CD4-positive, CD25-positive, alpha-beta regulatory T cell (primary cell): ENCODE data around the gene ERP29. TPM values are rescaled to one million over a fixed set of nuclear protein-coding genes. Genes with fewer than 3 reads are reported as not detected.
A peak's percentile ranks its signal among the peaks of the same experiment; 100 is the strongest.
"Not testable (repeated sequence)": the region's sequence is repeated elsewhere in the genome, so short reads cannot be mapped to it uniquely, and the experiment has no call there.

ENCODE experiments used
- ATAC-seq, 2 donors: fragments of 150-1000 bp; cut with Tn5 transposase; one replicate each; pipeline ENCODE4 v1.10.0; 2021; ENCODE audit warnings: low read depth in 2 of 2, moderate number of reproducible peaks in 2 of 2, moderate library complexity in 1 of 2
- DNase-seq, 3 donors: peaks; one replicate each; pipeline versions ENCODE4 v3.0.0 to v3.0.0-alpha.2; 2012 to 2022; ENCODE audit warnings: mixed read lengths in 1 of 3
- H3K27ac ChIP-seq: one replicate; pipeline ENCODE4 v1.7.0; 2013; ENCODE audit warnings: mild to moderate bottlenecking, low read length; ENCODE audit not compliant: insufficient read depth, poor library complexity, severe bottlenecking
- H3K27me3 ChIP-seq: one replicate; pipeline ENCODE4 v1.7.0; 2013; ENCODE audit warnings: low read length; ENCODE audit not compliant: control insufficient read depth, insufficient read depth
- H3K36me3 ChIP-seq: one replicate; pipeline ENCODE4 v1.7.0; 2013; ENCODE audit warnings: mild to moderate bottlenecking, low read length, moderate library complexity; ENCODE audit not compliant: control insufficient read depth, insufficient read depth
- H3K4me1 ChIP-seq: 2 replicates; pipeline ENCODE4 v1.7.0; 2013; ENCODE audit warnings: mild to moderate bottlenecking, low read length; ENCODE audit not compliant: insufficient read depth, control insufficient read depth, poor library complexity, severe bottlenecking
- H3K4me3 ChIP-seq: one replicate; pipeline ENCODE4 v1.7.0; 2013; ENCODE audit warnings: low read depth, mild to moderate bottlenecking, low read length, moderate library complexity
- H3K9me3 ChIP-seq, 2 experiments: 1 replicate in 1 of 2; 2 replicates in 1 of 2; pipeline ENCODE4 v1.7.0; 2013; ENCODE audit warnings: low read length in 2 of 2, mild to moderate bottlenecking in 1 of 2, moderate library complexity in 1 of 2; ENCODE audit not compliant: control insufficient read depth in 2 of 2
- H3K27ac Mint-ChIP-seq, 3 donors: one replicate each; pipeline ENCODE4 v1.8.0; 2020 to 2022; ENCODE audit warnings: mild to moderate bottlenecking in 3 of 3, mixed read lengths in 3 of 3, moderate library complexity in 2 of 3
- H3K27me3 Mint-ChIP-seq: one replicate; pipeline ENCODE4 v1.8.0; 2022; ENCODE audit warnings: mild to moderate bottlenecking, mixed read lengths
- H3K36me3 Mint-ChIP-seq: one replicate; pipeline ENCODE4 v1.8.0; 2020; ENCODE audit warnings: mixed read lengths
- H3K4me1 Mint-ChIP-seq, 4 donors: one replicate each; pipeline ENCODE4 v1.8.0; 2020 to 2022; ENCODE audit warnings: mixed read lengths in 4 of 4, mild to moderate bottlenecking in 1 of 4
- H3K4me3 Mint-ChIP-seq, 4 donors: one replicate each; pipeline ENCODE4 v1.8.0; 2020 to 2022; ENCODE audit warnings: mild to moderate bottlenecking in 4 of 4, mixed read lengths in 4 of 4, moderate library complexity in 3 of 4
- H3K9me3 Mint-ChIP-seq, 7 donors: one replicate each; pipeline ENCODE4 v1.8.0; 2020 to 2022; ENCODE audit warnings: mixed read lengths in 7 of 7, mild to moderate bottlenecking in 3 of 7, moderate library complexity in 2 of 7
- polyA plus RNA-seq, 4 donors: library from polyadenylated mRNA; unstranded; fragments of 300-500 nt; fragmentation: Illumina TruSeq; gene quantifications; one replicate each; pipeline ENCODE4 v1.2.3, GENCODE V29; 2021
- total RNA-seq: library from RNA; stranded (reverse); gene quantifications from one replicate; pipeline ENCODE4 v1.2.3, GENCODE V29; 2022

ERP29 gene
- total and polyA plus RNA-seq, 5 donors from 2014 or later = 103 to 218 (median 198) TPM

GRCh38 chr12:111994211-111995111 is 18.8 kb upstream of the ERP29 start:
- H3K4me1 Mint-ChIP-seq = peaks cover 39 to 75% (median 55%) of the 10 kb centered on the region in 4 donors
- H3K9me3 Mint-ChIP-seq, H3K27me3 ChIP-seq, H3K9me3 ChIP-seq, H3K36me3 ChIP-seq, H3K36me3 Mint-ChIP-seq, H3K27me3 Mint-ChIP-seq: not testable (repeated sequence)
- H3K4me3 Mint-ChIP-seq = peak overlapping the region; percentile 78 to 91 (median 88)
- Histone ChIP-seq H3K4me3 (peak overlapping the region; percentile 86), H3K4me1 (peaks cover 57% of the 10 kb centered on the region), H3K27ac (peak overlapping the region; percentile 66)
- peak in 2 of 3 donors; percentile 62 to 82 for DNase-seq
- peak; percentile 10 to 19 for ATAC-seq
- peak overlapping the region; percentile 86 to 97 (median 93) for H3K27ac Mint-ChIP-seq

- H3K27ac ChIP-seq = peak overlapping the region; percentile 55
- DNase-seq (no peak), ATAC-seq (no peak)
- H3K4me1 Mint-ChIP-seq = peaks cover 47 to 87% (median 61%) of the 10 kb centered on the region in 4 donors
- H3K4me3 ChIP-seq = peak overlapping the region; percentile 63
- H3K9me3 ChIP-seq = no peaks in the 10 kb centered on the region
- H3K27me3 ChIP-seq = no peaks in the 10 kb centered on the region
- peak overlapping the region; percentile 49 to 91 (median 80) for H3K4me3 Mint-ChIP-seq
- no peaks in the 10 kb centered on the region for H3K9me3 Mint-ChIP-seq
- no peaks in the 10 kb centered on the region for H3K27me3 Mint-ChIP-seq
- H3K4me1 ChIP-seq = peaks cover 66% of the 10 kb centered on the region
- peaks cover 9% of the 10 kb centered on the region for H3K36me3 Mint-ChIP-seq
- H3K36me3 ChIP-seq = no peaks in the 10 kb centered on the region
- H3K27ac Mint-ChIP-seq = peak overlapping the region; percentile 26 to 97 (median 86)
Observed at GRCh38 chr12:111995782-111996480, 17.3 kb upstream of the ERP29 start.

GRCh38 chr12:111997300-111997699 is 15.9 kb upstream of the ERP29 start:
- peak overlapping the region; percentile 13 for H3K4me3 ChIP-seq
- Mint-ChIP-seq H3K27me3 (no peaks in the 10 kb centered on the region), H3K9me3 (no peaks in the 10 kb centered on the region), H3K4me1 (peaks cover 48 to 92% (median 64%) of the 10 kb centered on the region in 4 donors), H3K4me3 (peak overlapping the region in 3 of 4 donors; percentile 56 to 81 (median 75)), H3K36me3 (peaks cover 7% of the 10 kb centered on the region), H3K27ac (peak overlapping the region; percentile 57 to 92 (median 76))
- H3K9me3 ChIP-seq = no peaks in the 10 kb centered on the region
- peaks cover 71% of the 10 kb centered on the region for H3K4me1 ChIP-seq
- ATAC-seq = no peak
- no peaks in the 10 kb centered on the region for H3K27me3 ChIP-seq
- no peaks in the 10 kb centered on the region for H3K36me3 ChIP-seq
- H3K27ac ChIP-seq = peak overlapping the region; percentile 57
- no peak for DNase-seq

GRCh38 chr12:111998015-111998414 is 15.2 kb upstream of the ERP29 start:
- H3K27me3 ChIP-seq = no peaks in the 10 kb centered on the region
- no peaks in the 10 kb centered on the region for H3K9me3 Mint-ChIP-seq
- DNase-seq (no peak), ATAC-seq (no peak)
- peak overlapping the region; percentile 57 for H3K27ac ChIP-seq
- peaks cover 74% of the 10 kb centered on the region for H3K4me1 ChIP-seq
- no peaks in the 10 kb centered on the region for H3K9me3 ChIP-seq
- H3K4me1 Mint-ChIP-seq = peaks cover 54 to 91% (median 65%) of the 10 kb centered on the region in 4 donors
- peak overlapping the region; percentile 92 to 95 (median 93) for H3K27ac Mint-ChIP-seq
- H3K27me3 Mint-ChIP-seq = peaks cover 4% of the 10 kb centered on the region
- H3K4me3 ChIP-seq = peak overlapping the region; percentile 26
- H3K36me3 ChIP-seq = no peaks in the 10 kb centered on the region
- H3K4me3 Mint-ChIP-seq = peak overlapping the region; percentile 35 to 81 (median 54)
- H3K36me3 Mint-ChIP-seq = peaks cover 7% of the 10 kb centered on the region

GRCh38 chr12:111999129-111999528 is 14.1 kb upstream of the ERP29 start:
- H3K36me3 Mint-ChIP-seq, H3K9me3 Mint-ChIP-seq, H3K9me3 ChIP-seq, H3K27me3 ChIP-seq, H3K27me3 Mint-ChIP-seq, DNase-seq, H3K27ac ChIP-seq, ATAC-seq, H3K36me3 ChIP-seq: not testable (repeated sequence)
- Histone ChIP-seq H3K4me1 (peaks cover 69% of the 10 kb centered on the region), H3K4me3 (peak overlapping the region; percentile 47)
- peak overlapping the region; percentile 54 to 81 (median 68) for H3K4me3 Mint-ChIP-seq
- H3K27ac Mint-ChIP-seq = peak overlapping the region; percentile 92 to 95 (median 93)
- peaks cover 45 to 88% (median 62%) of the 10 kb centered on the region in 4 donors for H3K4me1 Mint-ChIP-seq

- ATAC-seq (no peak), DNase-seq (no peak)
- H3K27ac ChIP-seq = peak overlapping the region; percentile 67
Observed at GRCh38 chr12:112000820-112001219, 12.4 kb upstream of the ERP29 start.

GRCh38 chr12:112001576-112001975 is 11.7 kb upstream of the ERP29 start:
- Histone ChIP-seq H3K4me3 (peak overlapping the region; percentile 89), H3K4me1 (peaks cover 51% of the 10 kb centered on the region), H3K27me3 (no peaks in the 10 kb centered on the region), H3K36me3 (no peaks in the 10 kb centered on the region), H3K9me3 (no peaks in the 10 kb centered on the region), H3K27ac (peak overlapping the region; percentile 67)
- no peak for ATAC-seq
- Mint-ChIP-seq H3K4me3 (peak overlapping the region; percentile 70 to 98 (median 89)), H3K9me3 (no peaks in the 10 kb centered on the region), H3K4me1 (peaks cover 45 to 88% (median 61%) of the 10 kb centered on the region in 4 donors), H3K27ac (peak overlapping the region; percentile 75 to 98 (median 89)), H3K27me3 (peaks cover 4% of the 10 kb centered on the region), H3K36me3 (peaks cover 7% of the 10 kb centered on the region)
- DNase-seq = no peak

More at GRCh38 chr12:112000820-112001219, 12.4 kb upstream of the ERP29 start:
- Mint-ChIP-seq H3K36me3 (peaks cover 7% of the 10 kb centered on the region), H3K27me3 (peaks cover 4% of the 10 kb centered on the region), H3K4me1 (peaks cover 43 to 88% (median 60%) of the 10 kb centered on the region in 4 donors), H3K9me3 (no peaks in the 10 kb centered on the region), H3K27ac (peak overlapping the region; percentile 75 to 98 (median 89)), H3K4me3 (peak overlapping the region; percentile 70 to 98 (median 89))
- H3K4me3 ChIP-seq = peak overlapping the region; percentile 89
- no peaks in the 10 kb centered on the region for H3K27me3 ChIP-seq
- H3K9me3 ChIP-seq = no peaks in the 10 kb centered on the region
- no peaks in the 10 kb centered on the region for H3K36me3 ChIP-seq
- H3K4me1 ChIP-seq = peaks cover 58% of the 10 kb centered on the region
